Measurements from ENCODE around the gene PRKAR1B. TPM values are rescaled to one million over a fixed set of nuclear protein-coding genes. Genes with fewer than 3 reads are reported as not detected.

The PRKAR1B gene
- total and polyA plus RNA-seq, 10 of the 15 experiments (the other 5 are each of a cell fraction or from before 2014, with no cell fraction given): 1.4 to 45.6 (median 19.3) TPM

DNA sequence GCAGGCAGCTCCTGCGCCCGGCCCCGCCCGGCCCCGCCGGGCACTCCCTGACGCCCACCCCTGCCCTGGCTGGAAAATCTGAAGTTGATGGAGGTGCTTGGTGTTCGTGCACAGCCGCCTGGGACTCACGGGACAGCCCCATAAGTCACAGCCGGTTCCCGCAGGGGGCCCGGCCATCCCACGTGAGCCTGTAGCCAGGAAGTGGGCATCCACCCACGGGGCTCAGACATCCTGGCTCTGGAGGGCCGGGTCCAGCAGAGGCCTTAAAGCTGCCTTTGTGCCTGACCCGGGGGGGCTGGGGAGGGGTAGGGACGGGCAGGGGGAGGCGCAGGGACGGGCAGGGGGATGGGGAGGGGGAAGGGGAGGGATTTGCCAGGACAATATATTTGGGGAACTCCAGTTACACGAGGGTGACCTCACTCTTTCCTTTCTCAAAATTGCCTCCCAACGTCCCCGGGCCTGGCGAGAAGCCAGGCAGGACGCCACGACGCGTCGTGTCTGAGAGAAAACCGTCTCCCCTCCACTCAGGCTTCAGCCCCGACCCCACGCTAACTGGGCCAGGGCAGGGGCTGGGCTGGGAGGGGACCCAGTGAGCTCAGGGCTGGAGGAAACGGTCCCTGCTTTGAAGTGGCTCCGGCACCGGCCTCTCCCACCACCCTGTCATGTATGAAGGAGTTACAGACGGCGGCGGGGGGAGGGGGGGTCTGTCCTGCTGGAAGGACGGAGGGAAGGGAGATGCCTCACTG lies 125.3 kb downstream of the PRKAR1B start (continued):
- TF ChIP-seq, protein P1, sequence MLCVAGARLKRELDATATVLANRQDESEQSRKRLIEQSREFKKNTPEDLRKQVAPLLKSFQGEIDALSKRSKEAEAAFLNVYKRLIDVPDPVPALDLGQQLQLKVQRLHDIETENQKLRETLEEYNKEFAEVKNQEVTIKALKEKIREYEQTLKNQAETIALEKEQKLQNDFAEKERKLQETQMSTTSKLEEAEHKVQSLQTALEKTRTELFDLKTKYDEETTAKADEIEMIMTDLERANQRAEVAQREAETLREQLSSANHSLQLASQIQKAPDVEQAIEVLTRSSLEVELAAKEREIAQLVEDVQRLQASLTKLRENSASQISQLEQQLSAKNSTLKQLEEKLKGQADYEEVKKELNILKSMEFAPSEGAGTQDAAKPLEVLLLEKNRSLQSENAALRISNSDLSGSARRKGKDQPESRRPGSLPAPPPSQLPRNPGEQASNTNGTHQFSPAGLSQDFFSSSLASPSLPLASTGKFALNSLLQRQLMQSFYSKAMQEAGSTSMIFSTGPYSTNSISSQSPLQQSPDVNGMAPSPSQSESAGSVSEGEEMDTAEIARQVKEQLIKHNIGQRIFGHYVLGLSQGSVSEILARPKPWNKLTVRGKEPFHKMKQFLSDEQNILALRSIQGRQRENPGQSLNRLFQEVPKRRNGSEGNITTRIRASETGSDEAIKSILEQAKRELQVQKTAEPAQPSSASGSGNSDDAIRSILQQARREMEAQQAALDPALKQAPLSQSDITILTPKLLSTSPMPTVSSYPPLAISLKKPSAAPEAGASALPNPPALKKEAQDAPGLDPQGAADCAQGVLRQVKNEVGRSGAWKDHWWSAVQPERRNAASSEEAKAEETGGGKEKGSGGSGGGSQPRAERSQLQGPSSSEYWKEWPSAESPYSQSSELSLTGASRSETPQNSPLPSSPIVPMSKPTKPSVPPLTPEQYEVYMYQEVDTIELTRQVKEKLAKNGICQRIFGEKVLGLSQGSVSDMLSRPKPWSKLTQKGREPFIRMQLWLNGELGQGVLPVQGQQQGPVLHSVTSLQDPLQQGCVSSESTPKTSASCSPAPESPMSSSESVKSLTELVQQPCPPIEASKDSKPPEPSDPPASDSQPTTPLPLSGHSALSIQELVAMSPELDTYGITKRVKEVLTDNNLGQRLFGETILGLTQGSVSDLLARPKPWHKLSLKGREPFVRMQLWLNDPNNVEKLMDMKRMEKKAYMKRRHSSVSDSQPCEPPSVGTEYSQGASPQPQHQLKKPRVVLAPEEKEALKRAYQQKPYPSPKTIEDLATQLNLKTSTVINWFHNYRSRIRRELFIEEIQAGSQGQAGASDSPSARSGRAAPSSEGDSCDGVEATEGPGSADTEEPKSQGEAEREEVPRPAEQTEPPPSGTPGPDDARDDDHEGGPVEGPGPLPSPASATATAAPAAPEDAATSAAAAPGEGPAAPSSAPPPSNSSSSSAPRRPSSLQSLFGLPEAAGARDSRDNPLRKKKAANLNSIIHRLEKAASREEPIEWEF (IDR thresholded peaks at IDR 0.05; ENCODE audit: insufficient replicate concordance, low read depth, low read length): peak; percentile 22
- TF ChIP-seq SP1 (IDR thresholded peaks at IDR 0.05; ENCODE audit: low read depth, low read length) (peak; percentile 55), ZBTB33 (IDR thresholded peaks at IDR 0.05) (no peak), RFX5 (IDR thresholded peaks at IDR 0.05; ENCODE audit: low read depth, low read length) (no peak), PAX5 (IDR thresholded peaks at IDR 0.05; ENCODE audit: borderline replicate concordance, low read depth, low read length) (peak; percentile 36; the same call in 1 of the 2 replicates), CHD2 (IDR thresholded peaks at IDR 0.05; ENCODE audit: borderline replicate concordance, low read depth, low read length) (peak; percentile 53; the same call in 1 of the 2 replicates), PRDM15 (CRISPR knock-in tag; IDR thresholded peaks at IDR 0.05) (no peak), FOXM1 (IDR thresholded peaks at IDR 0.05; ENCODE audit: low read depth, low read length) (no peak), SUPT20H (IDR thresholded peaks at IDR 0.05; ENCODE audit: borderline replicate concordance, control insufficient read depth, low read depth, low read length) (no peak), ZNF217 (IDR thresholded peaks at IDR 0.05) (no peak), SPI1 (IDR thresholded peaks at IDR 0.05; ENCODE audit: borderline replicate concordance, insufficient read depth, low read depth, low read length) (peak; percentile 46; the same call in 1 of the 2 replicates), RELA (IDR thresholded peaks at IDR 0.05; ENCODE audit: borderline replicate concordance, partially characterized antibody) (peak; percentile 73), TARDBP (IDR thresholded peaks at IDR 0.05; ENCODE audit: borderline replicate concordance) (0 out of 2 replicates have a peak, but pooled peaks have one; percentile 31), MTA2 (IDR thresholded peaks at IDR 0.05; ENCODE audit: low read depth) (no peak; the same call in 1 of the 2 replicates)
- TF ChIP-seq, protein P2, sequence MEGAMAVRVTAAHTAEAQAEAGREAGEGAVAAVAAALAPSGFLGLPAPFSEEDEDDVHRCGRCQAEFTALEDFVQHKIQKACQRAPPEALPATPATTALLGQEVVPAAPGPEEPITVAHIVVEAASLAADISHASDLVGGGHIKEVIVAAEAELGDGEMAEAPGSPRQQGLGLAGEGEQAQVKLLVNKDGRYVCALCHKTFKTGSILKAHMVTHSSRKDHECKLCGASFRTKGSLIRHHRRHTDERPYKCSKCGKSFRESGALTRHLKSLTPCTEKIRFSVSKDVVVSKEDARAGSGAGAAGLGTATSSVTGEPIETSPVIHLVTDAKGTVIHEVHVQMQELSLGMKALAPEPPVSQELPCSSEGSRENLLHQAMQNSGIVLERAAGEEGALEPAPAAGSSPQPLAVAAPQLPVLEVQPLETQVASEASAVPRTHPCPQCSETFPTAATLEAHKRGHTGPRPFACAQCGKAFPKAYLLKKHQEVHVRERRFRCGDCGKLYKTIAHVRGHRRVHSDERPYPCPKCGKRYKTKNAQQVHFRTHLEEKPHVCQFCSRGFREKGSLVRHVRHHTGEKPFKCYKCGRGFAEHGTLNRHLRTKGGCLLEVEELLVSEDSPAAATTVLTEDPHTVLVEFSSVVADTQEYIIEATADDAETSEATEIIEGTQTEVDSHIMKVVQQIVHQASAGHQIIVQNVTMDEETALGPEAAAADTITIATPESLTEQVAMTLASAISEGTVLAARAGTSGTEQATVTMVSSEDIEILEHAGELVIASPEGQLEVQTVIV (IDR thresholded peaks at IDR 0.05; ENCODE audit: borderline replicate concordance, partially characterized antibody): no peak

All from GM12878 (cell line).